Stimulated activated naive CD8-positive, alpha-beta T cell treated with anti-CD3 and anti-CD28 coated beads, Interleukin-15, Interleukin-2, amounts not matched to agents 100 U/mL and 50 U/mL, for 24 hours (primary cell): Measurements from ENCODE around the gene REXO2.

ENCODE experiments used
- ATAC-seq: fragments of 150-1000 bp; cut with Tn5 transposase; one replicate; pipeline ENCODE4 v1.10.0; 2021
- DNase-seq: peaks from one replicate; pipeline ENCODE4 v3.0.0; 2021

Gene REXO2

GRCh38 chr11:114440971-114441763 lies 1.9 kb downstream of the REXO2 start:
- no peak for ATAC-seq
- DNase-seq = no peak

DNA sequence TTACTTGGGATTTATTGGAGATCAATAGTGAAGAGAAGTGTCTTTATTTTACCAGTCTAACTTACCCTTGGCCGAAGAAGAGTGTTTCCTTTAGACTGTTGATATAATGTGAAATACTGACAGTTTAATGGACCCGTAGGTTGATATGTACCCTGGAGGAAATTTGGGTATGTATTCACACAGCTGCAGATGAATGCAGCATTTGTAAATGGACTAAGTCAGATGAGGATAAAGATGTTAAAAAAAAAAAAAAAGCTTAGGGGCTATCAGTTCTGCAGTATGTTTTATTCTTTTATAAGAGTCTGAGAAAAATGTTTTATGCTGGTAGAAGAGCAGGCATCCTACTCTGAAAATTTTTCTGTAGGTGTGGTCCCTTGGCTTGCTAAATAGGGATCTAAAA lies 2.7 kb downstream of the REXO2 start:
- ATAC-seq (no peak), DNase-seq (no peak)

GRCh38 chr11:114442536-114442935 lies 3.3 kb downstream of the REXO2 start:
- DNase-seq (no peak), ATAC-seq (no peak)

GRCh38 chr11:114447444-114447843 lies 8.2 kb downstream of the REXO2 start:
- ATAC-seq (no peak), DNase-seq (no peak)

DNA sequence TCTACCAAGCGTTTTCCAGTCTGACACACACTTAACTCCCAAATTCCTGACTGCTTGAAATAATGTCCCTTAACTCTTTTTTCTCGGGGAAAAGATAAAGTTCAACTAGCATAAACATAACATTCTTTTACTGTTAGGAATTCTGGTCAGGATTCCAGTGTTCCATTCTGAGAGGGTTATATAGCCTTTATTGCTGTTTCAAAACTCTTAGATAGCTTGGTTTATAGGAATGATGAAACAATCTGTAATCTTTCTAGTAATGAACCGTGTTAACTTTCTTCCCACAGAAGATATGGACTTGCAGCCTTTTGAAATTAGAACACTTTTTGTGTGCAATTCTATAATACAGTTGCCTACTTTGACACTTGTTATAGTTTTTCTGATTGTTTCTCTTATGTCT lies 8.6 kb downstream of the REXO2 start:
- DNase-seq (no peak), ATAC-seq (no peak)

GRCh38 chr11:114448749-114449482 lies 9.6 kb downstream of the REXO2 start:
- ATAC-seq (no peak), DNase-seq (no peak)

- no peak for ATAC-seq
- no peak for DNase-seq
Measured at GRCh38 chr11:114449845-114450244, 10.6 kb downstream of the REXO2 start.

GRCh38 chr11:114452399-114452798 lies 13.1 kb downstream of the REXO2 start:
- ATAC-seq = no peak
- DNase-seq = no peak

DNA sequence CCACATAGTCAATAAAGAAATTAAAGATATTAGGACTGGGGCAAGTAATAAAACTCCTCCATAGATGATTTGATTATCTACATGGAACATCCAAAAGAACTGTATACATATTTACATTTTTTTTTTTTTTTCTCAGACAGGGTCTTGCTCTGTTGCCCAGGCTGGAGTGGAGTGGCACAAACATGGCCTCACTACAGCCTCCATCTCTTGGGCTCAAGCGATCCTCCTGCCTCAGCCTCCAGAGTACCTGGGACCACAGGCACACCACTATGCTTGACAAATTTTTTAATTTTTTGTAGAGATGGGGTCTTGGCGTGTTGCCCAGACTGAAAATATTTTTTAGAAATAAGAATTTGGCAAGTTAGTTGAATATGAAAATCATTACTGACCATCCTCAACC lies 24.7 kb downstream of the REXO2 start:
- DNase-seq (no peak), ATAC-seq (no peak)

- no peak for DNase-seq
Measured at GRCh38 chr11:114466742-114467141, 27.5 kb downstream of the REXO2 start.

DNA sequence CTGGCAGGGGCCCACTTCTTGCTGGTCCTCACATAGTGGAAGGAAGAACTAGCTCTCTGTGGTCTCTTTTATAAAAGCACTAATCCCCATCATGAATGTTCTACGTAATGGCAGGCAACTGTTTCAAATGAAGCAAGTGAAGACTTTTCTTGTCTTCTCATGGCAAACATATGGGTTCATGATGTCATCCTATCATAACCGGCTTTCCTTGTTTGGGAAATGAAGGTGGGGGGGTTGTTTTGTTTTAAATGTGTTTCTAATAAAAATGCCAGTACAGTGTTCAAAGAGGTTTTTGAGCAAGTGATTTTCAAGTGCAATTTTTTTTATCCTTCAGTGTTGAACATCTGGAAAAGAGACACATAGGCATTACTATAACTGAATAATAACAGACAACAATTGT lies 33.4 kb downstream of the REXO2 start:
- DNase-seq (no peak), ATAC-seq (no peak)

More at GRCh38 chr11:114466742-114467141, 27.5 kb downstream of the REXO2 start:
- ATAC-seq = no peak

DNA sequence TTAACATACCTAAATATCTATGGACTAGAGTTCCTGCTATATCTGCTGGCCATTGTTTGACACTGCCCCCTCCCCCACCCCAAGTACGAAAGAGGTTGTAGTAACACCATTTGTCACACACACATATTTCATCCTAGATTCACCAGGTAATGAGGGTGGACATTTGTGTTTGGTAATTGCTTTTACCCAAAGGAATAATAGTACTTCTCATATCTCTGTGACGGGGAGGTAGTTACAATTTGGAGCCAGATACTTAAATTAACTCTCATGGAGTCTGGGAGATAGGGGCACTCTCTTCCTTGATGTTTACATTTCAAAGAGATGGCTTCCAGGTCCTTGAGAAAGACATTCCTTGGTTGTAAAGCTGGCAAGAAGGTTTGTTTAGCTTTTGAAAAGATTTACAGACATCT lies 38.7 kb downstream of the REXO2 start:
- no peak for ATAC-seq
- no peak for DNase-seq

- no peak for ATAC-seq
- DNase-seq = no peak
Measured at GRCh38 chr11:114478768-114479167, 39.5 kb downstream of the REXO2 start.

- no peak for ATAC-seq
- DNase-seq = no peak
Measured at GRCh38 chr11:114479331-114479730, 40.1 kb downstream of the REXO2 start.

DNA sequence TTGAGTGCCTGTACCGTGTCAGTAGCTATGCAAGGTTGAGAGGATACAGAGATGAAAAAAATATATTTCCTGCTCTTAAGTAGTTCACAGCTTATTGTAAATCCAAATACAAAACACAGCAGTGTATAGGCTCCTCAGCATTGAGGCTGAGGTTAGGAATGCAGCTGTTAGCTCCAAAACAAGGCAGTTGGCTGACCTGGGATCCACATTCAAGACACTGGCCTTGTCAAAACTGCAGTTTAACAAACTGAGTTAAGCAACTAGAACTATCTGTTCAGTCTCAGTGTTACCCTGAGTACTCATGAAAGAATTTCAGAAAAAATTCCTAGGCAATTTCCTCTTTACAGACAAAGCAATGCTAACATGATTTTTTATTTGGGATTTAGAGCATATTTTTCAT lies 42.8 kb downstream of the REXO2 start:
- ATAC-seq = no peak

GRCh38 chr11:114483929-114484328 lies 44.7 kb downstream of the REXO2 start:
- DNase-seq = no peak
- ATAC-seq = no peak

More for the DNA sequence above, 42.8 kb downstream of the REXO2 start:
- no peak for DNase-seq

- ATAC-seq (no peak), DNase-seq (no peak)
Measured at GRCh38 chr11:114496915-114497314, 57.6 kb downstream of the REXO2 start.

- no peak for ATAC-seq
- DNase-seq = no peak
Measured at GRCh38 chr11:114499756-114500155, 60.5 kb downstream of the REXO2 start.
